BE2C (cell line): Measurements from ENCODE around the gene NFASC.

Experiments
- DNase-seq: peaks from one replicate; pipeline ENCODE4 v3.0.0-alpha.2; 2020
- H3K27me3 ChIP-seq: fragments of 250-450 bp; sonication (Bioruptor Pico); 2 replicates; pipeline ENCODE4 v1.5.1; 2020; ENCODE audit warnings: mild to moderate bottlenecking
- H3K36me3 ChIP-seq: fragments of 250-450 bp; sonication (Bioruptor Pico); 2 replicates; pipeline ENCODE4 v1.5.1; 2020; ENCODE audit warnings: mild to moderate bottlenecking
- H3K4me1 ChIP-seq: fragments of 250-450 bp; sonication (Bioruptor Pico); 2 replicates; pipeline ENCODE4 v1.5.1; 2020
- H3K4me3 ChIP-seq: 2 replicates; pipeline ENCODE4 v1.5.1; 2011; ENCODE audit warnings: low read depth, low read length
- H3K9me3 ChIP-seq: fragments of 250-450 bp; sonication (Bioruptor Pico); 2 replicates; pipeline ENCODE4 v1.5.1; 2020
- CTCF ChIP-seq: IDR thresholded peaks from 2 replicates; pipeline ENCODE4 v1.5.1; 2012; ENCODE audit warnings: mild to moderate bottlenecking, low read depth, low read length

Gene NFASC

GRCh38 chr1:204979891-204980649, 109.4 kb downstream of the NFASC start:
- no peak for DNase-seq
- no peak for TF ChIP-seq CTCF
- no peaks in the 10 kb centered on the region for H3K9me3 ChIP-seq
- H3K4me1 ChIP-seq, result no peaks in the 10 kb centered on the region
- peaks cover 11% of the 10 kb centered on the region for H3K36me3 ChIP-seq
- no peak overlapping the region for H3K4me3 ChIP-seq
- no peaks in the 10 kb centered on the region for H3K27me3 ChIP-seq

GRCh38 chr1:204980840-204981405, 110.3 kb downstream of the NFASC start:
- DNase-seq, result no peak
- H3K4me3 ChIP-seq, result no peak overlapping the region
- no peaks in the 10 kb centered on the region for H3K27me3 ChIP-seq
- H3K4me1 ChIP-seq, result no peaks in the 10 kb centered on the region
- TF ChIP-seq CTCF, result no peak
- no peaks in the 10 kb centered on the region for H3K9me3 ChIP-seq
- H3K36me3 ChIP-seq, result peaks cover 10% of the 10 kb centered on the region

GRCh38 chr1:204983136-204983535, 112.5 kb downstream of the NFASC start:
- no peak for DNase-seq
- H3K4me3 ChIP-seq, result no peak overlapping the region
- H3K4me1 ChIP-seq, result no peaks in the 10 kb centered on the region
- H3K36me3 ChIP-seq, result peaks cover 2% of the 10 kb centered on the region; the same call in 1 of the 2 replicates
- H3K9me3 ChIP-seq, result no peaks in the 10 kb centered on the region
- no peaks in the 10 kb centered on the region for H3K27me3 ChIP-seq
- no peak for TF ChIP-seq CTCF

GRCh38 chr1:204983881-204984280, 113.2 kb downstream of the NFASC start:
- Histone ChIP-seq H3K36me3 (peaks cover 2% of the 10 kb centered on the region; the same call in 1 of the 2 replicates), H3K27me3 (no peaks in the 10 kb centered on the region), H3K9me3 (no peaks in the 10 kb centered on the region), H3K4me3 (no peak overlapping the region), H3K4me1 (no peaks in the 10 kb centered on the region)
- TF ChIP-seq CTCF, result no peak
- DNase-seq, result no peak

GRCh38 chr1:204984499-204984898, 113.8 kb downstream of the NFASC start:
- H3K4me3 ChIP-seq, result no peak overlapping the region
- H3K36me3 ChIP-seq, result peaks cover 2% of the 10 kb centered on the region; the same call in 1 of the 2 replicates
- no peak for TF ChIP-seq CTCF
- DNase-seq, result no peak
- H3K27me3 ChIP-seq, result no peaks in the 10 kb centered on the region
- no peaks in the 10 kb centered on the region for H3K4me1 ChIP-seq
- H3K9me3 ChIP-seq, result no peaks in the 10 kb centered on the region

- no peaks in the 10 kb centered on the region for H3K4me1 ChIP-seq
- H3K9me3 ChIP-seq, result no peaks in the 10 kb centered on the region
- H3K27me3 ChIP-seq, result no peaks in the 10 kb centered on the region
- no peak for TF ChIP-seq CTCF
- no peak for DNase-seq
- no peak overlapping the region for H3K4me3 ChIP-seq
- H3K36me3 ChIP-seq, result no peaks in the 10 kb centered on the region; the same call in 1 of the 2 replicates
Measured at GRCh38 chr1:204986181-204986580, 115.5 kb downstream of the NFASC start.
